D721Med (cell line): ENCODE measurements around the gene GLI3.
A peak's percentile ranks its signal among the peaks of the same experiment; 100 is the strongest.

Experiments
- DNase-seq: peaks from one replicate; pipeline ENCODE4 v3.0.0; 2011; ENCODE audit warnings: low spot score; ENCODE audit not compliant: insufficient read length
- FAIRE-seq: peaks from 2 replicates; lab custom pipeline; 2011; peaks lifted over from hg19 to GRCh38; lab: Jason Lieb, UNC
- CTCF ChIP-seq: IDR thresholded peaks from 2 replicates; pipeline ENCODE4 v1.5.1; 2012; ENCODE audit warnings: mild to moderate bottlenecking, control low read depth; ENCODE audit not compliant: insufficient read depth; ENCODE audit errors: missing control alignments

GLI3 gene

GRCh38 chr7:42020061-42020460 lies 216.9 kb downstream of the GLI3 start:
- FAIRE-seq (no peak), DNase-seq (no peak)
- no peak for TF ChIP-seq CTCF

- no peak for TF ChIP-seq CTCF
- FAIRE-seq, result no peak
- DNase-seq, result no peak
Measured at GRCh38 chr7:42017349-42017986, 219.5 kb downstream of the GLI3 start.

DNA sequence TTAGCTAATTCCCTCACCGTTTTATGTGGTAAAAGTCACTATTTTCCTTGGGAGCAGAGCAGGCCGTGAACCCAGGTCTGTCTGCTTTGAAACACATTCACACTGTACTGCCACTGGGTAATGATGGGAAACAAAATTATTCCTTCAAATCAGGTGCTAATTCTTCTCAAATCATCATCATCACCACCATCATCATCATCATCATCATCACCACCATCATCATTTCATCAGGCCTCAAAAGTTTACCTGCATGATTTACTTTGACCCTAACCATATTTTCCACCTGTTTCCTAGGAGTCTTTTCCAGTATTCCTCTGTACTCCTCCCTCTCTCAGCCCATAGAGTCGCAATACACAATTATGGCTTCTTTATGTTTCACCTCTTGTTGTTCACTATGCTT lies 220.5 kb downstream of the GLI3 start:
- no peak for FAIRE-seq
- TF ChIP-seq CTCF, result no peak

GRCh38 chr7:42014625-42015618 lies 222.1 kb downstream of the GLI3 start:
- no peak for FAIRE-seq
- DNase-seq, result no peak
- TF ChIP-seq CTCF, result peak; percentile 57

More for the DNA sequence above, 220.5 kb downstream of the GLI3 start:
- DNase-seq, result no peak

GRCh38 chr7:42012786-42013360 lies 224.1 kb downstream of the GLI3 start:
- no peak for FAIRE-seq
- DNase-seq, result no peak
- no peak for TF ChIP-seq CTCF

DNA sequence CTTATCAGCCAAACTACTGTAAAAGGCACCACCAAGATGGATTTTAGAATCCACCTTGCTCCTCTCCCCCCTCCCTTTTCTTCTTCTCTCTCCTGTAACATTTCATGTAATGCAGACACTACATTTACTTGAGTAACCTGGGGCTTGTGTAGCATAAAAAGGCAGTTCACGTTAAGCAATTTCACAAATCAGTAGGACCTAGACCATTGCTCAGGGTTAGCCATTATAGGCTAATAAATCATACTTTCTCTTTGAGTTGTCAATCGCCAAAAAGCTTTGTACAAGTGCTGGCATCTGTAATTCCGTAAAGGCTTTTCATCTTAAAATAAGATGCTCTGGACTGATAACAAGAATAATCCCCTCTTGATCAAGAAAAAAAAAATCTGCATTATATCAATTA lies 224.7 kb downstream of the GLI3 start:
- FAIRE-seq, result no peak
- no peak for TF ChIP-seq CTCF
- DNase-seq, result no peak

DNA sequence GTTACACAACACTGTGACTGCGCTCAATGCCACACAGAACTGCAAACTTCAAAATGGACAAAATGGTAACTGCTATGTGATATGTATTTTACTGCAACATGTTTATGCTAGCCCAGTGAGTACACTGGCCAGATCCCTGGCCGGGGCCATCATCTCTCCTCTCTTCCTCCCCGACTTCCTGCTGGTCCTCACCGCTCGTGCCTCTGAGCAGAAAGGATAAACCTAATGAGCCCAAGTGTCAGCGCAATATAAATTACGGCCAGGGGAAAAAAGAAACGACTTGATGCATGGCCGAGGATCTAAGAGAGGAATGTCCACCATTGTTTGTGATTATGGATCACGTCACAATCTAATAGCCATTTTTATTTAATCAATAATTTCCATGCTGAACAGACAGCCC lies 225.2 kb downstream of the GLI3 start:
- no peak for DNase-seq
- no peak for FAIRE-seq
- TF ChIP-seq CTCF, result no peak
